Measurements from ENCODE around the gene MYO15A.
"Not testable (repeated sequence)": the region's sequence is repeated elsewhere in the genome, so short reads cannot be mapped to it uniquely, and the experiment has no call there.

The MYO15A gene

GRCh38 chr17:18185832-18186626 is 77.5 kb downstream of the MYO15A start:
- no peak for DNase-seq

- DNase-seq, result no peak
These were observed 78.0 kb downstream of the MYO15A start for GRCh38 chr17:18186627-18186982.

DNA sequence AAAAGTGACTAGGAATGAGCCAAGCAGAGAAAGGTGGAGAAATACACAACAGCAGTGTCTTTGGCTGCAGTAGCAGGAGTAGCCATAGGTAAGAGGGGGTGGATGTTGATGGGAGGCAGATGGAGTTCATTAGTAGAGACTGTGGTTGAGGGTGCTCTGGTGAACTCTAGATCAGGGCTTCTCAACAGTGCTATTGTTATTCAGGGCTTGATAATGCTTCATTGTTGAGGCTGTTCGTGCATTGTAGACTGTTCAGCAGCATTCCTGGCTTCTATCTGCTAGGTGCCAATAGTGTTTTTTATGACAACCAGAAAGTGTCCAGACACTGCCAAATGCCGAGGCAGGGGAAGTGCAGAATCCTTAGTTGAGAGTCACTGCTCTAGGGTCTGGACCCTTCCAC is 78.7 kb downstream of the MYO15A start:
- no peak for DNase-seq

DNA sequence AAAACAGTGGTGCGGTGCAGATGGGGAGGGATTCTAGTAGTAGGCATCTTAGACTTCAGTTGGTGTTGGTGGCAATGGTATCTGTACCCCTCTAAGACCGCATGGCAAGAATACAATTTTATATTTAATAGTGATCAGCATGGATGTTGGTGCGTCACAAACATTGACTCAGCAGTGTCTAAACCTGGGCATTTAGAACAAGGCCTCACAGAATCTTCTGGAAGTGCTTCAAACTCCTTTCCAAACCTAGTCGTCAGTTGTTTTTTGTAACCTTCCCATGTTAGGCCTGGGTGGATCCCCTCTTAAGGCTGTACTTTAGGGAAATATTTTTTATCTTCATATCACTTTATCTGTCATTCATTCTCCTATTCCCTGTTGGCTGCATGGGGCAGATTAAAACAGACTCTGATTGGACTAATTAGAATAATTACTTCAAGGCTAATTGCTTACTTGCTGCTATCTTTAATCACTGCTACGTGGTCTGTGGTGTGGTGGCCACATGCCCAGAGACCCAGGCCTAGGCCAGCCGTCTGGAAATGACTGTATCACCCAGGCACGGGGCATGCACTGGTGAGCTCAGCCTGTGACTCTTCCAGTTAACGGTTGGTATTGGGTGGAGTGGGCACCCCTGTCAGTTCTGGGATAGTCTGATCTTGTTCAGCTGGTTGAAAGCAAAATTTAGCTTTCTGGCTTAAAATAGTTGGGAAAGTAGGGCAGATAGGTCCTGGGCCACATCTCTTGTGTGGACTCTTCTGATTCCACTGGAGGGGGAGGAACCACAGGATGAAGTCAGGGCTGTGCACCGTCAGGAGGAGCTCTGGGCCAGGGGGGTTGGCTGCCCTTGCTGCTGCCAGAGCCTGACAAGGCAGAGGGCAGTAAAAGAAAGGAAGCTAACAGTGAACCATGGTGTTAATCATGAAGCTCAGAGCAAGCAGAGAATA is 79.5 kb downstream of the MYO15A start:
- no peak for DNase-seq

- no peak for DNase-seq
These were observed 82.2 kb downstream of the MYO15A start for GRCh38 chr17:18190628-18191235.

DNA sequence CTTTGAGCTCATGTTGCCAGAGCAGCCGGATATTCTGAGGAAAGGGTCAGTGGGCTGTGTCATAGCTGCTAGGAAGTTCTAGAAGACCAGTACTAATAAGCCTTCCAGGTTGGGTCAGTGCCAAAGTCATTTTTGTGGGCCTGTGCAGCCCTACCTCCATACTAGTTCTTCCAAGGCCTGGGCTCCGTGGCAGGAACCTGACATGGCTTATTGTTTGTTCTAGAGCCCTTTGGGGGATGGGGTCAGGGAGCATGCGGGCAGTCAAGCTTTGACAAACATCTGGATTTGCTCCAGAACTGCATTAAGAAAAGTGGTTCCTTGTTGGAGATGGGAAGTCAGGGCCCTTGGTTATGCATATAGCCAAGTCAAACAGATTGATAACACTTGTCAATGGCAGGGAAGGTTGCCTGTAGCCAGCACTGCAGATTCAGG is 82.7 kb downstream of the MYO15A start:
- no peak for DNase-seq

DNA sequence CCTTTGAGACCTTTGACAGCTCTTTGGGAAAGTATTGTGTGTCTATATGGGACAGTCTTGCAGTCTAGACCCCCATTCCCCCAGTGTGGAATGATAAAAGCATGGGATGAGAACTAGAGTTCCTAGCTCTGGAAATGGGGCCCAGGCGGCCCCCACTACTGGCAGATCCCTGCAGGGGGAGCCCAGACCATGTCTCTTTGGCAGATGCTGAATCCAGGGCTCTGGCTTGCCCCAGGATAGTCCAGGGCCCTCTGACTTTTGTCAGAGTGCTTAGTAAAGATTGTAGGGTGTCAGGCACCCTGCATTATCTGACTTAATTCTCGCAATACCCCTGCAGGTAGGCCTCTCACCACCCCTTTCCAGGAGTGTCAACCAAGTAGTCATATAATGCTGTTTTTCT is 83.4 kb downstream of the MYO15A start:
- DNase-seq, result no peak

DNA sequence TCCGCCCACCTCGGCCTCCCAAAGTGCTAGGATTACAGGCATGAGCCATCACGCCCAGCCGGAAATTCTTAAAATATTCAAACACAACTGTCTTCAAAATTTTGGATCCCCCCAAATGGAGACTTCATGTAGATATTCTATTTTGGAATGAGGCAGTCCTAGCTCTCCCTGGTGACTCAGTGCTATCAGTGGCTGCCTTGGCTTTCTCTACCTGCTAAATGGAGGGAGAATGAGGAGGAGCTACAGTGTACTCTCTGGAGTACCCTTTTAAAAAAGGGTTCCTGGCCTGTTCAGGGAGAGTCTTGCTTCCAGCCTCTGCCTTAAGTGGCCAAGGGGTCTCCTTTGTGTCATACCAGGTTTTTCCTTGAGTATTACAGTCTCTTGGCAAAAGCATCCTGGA is 85.8 kb downstream of the MYO15A start:
- no peak for DNase-seq

DNA sequence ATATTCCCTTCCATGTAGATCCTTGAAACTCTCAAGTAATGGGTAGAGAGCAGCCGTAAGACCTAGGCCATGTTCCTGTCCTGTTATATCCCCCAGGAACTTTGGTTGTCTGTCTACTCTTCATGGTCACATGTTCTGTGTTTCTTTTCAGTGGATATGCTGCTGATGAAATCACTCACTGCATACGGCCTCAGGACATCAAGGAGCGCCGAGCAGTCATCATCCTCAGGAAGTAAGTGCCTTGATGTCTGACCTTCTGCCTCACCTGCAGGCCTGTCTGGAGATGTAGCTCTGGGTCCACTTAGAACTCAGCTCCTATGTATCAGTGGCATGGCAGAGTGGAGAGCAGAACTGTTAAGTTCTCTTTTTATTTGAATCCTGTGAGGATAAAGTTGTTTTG is 86.2 kb downstream of the MYO15A start:
- DNase-seq, result no peak

GRCh38 chr17:18195246-18195645 is 86.7 kb downstream of the MYO15A start:
- no peak for DNase-seq

- DNase-seq, result no peak
These were observed 89.1 kb downstream of the MYO15A start for GRCh38 chr17:18197535-18198194.

DNA sequence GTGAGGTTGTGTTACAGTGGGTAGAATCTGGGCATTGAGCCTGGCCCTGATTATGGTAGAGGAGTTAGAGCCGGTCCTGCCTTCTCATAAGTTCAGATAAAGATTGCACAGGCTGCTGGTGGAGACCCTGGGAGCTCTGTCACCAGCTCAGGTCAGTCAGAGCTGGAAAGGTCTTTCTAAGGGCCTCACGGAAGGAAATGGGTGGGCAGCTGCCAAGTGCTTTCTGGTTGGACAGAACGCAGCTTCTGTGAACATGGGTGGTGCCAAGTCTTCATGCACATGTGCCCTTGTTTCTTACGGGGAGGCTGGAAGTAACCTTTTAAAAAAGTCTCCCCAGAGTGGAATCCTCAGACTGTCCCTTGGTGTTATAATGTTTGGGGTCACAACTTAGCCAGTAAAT is 90.0 kb downstream of the MYO15A start:
- DNase-seq, result no peak

- DNase-seq, result no peak
These were observed 92.6 kb downstream of the MYO15A start for GRCh38 chr17:18201108-18201507.

DNA sequence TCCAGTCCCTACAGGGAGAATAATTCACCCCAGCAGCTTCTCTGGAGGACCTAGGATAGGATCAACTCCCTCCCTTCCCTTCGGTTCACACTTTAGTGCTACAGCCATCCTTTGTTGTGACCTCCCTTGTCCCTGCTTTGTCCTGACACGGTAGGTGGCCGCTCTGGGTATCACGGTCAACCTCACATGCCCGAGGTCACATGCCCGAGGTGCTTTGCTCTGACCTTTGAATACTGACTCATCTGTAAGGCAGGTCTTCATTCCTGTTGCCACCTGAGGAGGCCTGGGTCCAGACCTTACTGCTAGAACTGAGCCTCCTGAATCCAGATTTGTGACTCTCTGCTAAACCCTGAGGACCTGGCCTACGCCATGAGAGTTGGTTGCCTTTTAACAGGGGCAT is 94.8 kb downstream of the MYO15A start:
- DNase-seq, result no peak

- DNase-seq, result no peak
These were observed 97.3 kb downstream of the MYO15A start for GRCh38 chr17:18205861-18206260.

DNA sequence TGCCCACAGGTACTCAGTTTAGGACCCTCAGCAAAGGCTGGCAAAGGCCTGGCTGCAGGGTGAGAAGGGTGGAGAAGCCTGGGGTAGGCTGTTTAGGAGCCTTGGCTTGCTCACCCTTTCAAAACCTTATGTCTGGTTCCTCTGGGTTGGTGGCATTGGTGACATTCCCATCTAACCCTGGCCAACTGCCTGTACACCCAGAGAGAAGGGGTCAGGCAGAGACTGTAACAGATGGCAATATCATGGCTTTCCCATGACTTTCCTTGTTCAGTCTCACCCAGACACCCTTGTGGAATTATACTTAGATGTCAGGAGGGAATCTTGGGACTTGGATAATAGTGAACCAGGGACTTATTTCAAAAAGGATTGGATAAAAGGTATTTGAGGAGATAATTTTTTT is 98.4 kb downstream of the MYO15A start:
- DNase-seq, result no peak

DNA sequence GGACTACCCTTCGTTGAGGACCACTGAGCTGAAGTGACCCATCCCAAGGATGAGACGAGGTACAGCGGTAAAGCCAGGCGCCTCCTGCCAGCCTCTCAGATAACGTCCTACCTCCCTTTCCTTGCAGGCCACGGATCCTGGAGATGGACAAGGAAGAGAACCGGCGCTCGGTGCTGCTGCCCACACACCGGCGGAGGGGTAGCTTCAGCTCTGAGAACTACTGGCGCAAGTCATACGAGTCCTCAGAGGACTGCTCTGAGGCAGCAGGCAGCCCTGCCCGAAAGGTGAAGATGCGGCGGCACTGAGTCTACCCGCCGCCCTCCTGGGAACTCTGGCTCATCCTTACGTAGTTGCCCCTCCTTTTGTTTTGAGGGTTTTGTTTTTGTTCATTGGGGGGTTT is 99.5 kb downstream of the MYO15A start:
- DNase-seq, result no peak

- no peak for DNase-seq
These were observed 105.2 kb downstream of the MYO15A start for GRCh38 chr17:18213666-18214270.

DNA sequence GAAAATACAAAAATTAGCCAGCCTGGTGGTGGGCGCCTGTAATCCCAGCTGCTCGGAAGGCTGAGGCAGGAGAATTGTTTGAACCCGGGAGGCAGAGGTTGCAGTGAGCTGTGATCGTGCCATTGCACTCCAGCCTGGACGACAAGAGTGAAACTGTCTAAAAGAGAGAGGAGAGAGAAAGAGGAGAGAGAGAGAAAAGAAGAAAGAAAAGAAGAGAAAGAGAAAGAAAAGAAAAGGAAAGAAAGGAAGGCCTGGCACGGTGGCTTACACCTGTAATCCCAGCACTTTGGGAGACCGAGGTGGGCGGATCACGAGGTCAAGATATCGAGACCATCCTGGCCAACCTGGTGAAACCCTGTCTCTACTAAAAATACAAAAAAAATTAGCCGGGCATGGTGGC is 108.3 kb downstream of the MYO15A start:
- not testable (repeated sequence) for DNase-seq

- no peak for DNase-seq
These were observed 109.0 kb downstream of the MYO15A start for GRCh38 chr17:18217412-18218015.

DNA sequence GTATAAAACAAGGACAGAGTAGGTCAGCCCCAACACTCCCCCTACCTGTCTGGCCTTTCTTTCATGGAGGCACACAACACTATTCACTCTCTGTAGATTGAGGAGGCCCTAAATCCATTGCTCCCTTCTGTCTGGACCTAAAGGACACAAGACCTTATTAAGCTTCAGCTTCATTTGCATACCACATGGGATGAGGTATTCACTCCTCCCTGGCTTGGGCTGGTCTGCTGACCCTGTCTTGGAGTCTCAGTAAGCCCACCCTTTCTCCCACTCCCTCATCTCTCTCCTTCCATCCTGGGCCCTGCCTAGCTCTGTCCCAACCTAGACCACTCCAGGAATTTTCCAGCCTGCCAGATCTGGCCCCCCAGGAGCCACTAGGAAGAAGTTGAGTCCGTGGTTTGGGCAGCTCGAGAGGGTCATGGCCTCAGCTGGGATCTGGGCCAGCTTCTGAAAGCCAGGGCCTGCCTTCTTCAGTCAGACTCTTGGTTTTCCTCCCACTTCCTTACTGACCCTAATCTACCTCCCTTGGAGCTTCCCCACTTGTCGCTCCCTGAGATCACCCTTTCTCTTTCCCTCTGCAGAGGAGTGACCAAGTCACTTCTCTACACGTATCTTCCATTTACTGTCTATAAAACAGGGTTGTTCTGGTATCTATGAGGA is 110.3 kb downstream of the MYO15A start:
- DNase-seq, result no peak

DNA sequence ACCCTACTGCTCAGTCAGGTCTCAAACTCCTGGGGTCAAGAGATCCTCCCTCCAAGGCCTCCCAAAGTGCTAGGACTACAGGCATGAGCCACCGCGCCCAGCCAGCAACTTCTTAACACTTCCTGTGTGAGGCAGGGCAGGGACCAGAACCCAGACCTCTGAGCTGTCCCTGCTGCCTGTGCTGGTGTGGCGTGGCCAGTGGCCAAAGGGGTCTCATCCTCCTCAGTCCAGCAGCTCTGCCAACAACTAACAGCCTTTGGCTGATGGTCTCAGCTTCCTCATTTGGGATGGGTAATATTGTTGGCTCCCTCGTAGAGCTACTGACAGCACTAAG is 115.5 kb downstream of the MYO15A start:
- DNase-seq, result no peak
